ENCODE data around the gene SUPT16H.

The SUPT16H gene

DNA sequence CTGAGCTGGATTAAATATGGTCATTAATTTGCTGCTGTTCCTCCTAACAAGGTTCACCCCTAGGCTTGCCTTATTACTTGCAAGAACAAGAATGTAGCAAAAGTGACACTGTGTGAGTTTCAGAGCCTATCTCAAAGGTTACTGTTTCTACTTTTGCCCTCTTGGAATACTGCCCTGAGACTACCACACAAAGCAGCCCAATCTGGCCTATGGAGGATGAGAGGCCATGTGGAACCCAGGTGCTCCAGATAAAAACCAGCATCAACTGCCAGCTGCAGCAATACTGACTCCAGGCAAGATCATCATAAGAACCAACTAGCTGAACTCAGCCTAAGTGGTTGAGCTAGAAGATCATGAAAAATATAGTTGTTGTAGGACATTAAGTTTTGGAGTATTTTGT lies 22.4 kb upstream of the SUPT16H start:
- Histone ChIP-seq H3K4me1 (ENCODE audit: low read depth, poor library complexity, severe bottlenecking) (no peaks in the 10 kb centered on the region), H2AFZ (ENCODE audit: low read depth) (no peak overlapping the region), H3K27ac (no peak overlapping the region), H4K20me1 (ENCODE audit: insufficient read depth) (no peaks in the 10 kb centered on the region), H3K36me3 (ENCODE audit: insufficient read depth) (peaks cover 15% of the 10 kb centered on the region; the same call in 1 of the 2 replicates), H3K79me2 (ENCODE audit: insufficient read depth, low read depth) (no peaks in the 10 kb centered on the region), H3K4me2 (no peak overlapping the region), H3K9ac (no peak overlapping the region), H3K4me3 (IDR thresholded peaks at IDR 0.05; ENCODE audit: insufficient read depth, low read depth, low read length) (no peak overlapping the region), H3K27me3 (ENCODE audit: insufficient read depth, low read depth) (no peaks in the 10 kb centered on the region)
- TF ChIP-seq, protein P1, sequence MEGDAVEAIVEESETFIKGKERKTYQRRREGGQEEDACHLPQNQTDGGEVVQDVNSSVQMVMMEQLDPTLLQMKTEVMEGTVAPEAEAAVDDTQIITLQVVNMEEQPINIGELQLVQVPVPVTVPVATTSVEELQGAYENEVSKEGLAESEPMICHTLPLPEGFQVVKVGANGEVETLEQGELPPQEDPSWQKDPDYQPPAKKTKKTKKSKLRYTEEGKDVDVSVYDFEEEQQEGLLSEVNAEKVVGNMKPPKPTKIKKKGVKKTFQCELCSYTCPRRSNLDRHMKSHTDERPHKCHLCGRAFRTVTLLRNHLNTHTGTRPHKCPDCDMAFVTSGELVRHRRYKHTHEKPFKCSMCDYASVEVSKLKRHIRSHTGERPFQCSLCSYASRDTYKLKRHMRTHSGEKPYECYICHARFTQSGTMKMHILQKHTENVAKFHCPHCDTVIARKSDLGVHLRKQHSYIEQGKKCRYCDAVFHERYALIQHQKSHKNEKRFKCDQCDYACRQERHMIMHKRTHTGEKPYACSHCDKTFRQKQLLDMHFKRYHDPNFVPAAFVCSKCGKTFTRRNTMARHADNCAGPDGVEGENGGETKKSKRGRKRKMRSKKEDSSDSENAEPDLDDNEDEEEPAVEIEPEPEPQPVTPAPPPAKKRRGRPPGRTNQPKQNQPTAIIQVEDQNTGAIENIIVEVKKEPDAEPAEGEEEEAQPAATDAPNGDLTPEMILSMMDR (conservative IDR thresholded peaks at IDR 0.05; ENCODE audit: low read depth, low read length): no peak

GRCh38 chr14:21405097-21405496 lies 21.3 kb upstream of the SUPT16H start:
- Histone ChIP-seq H3K4me2 (no peak overlapping the region), H2AFZ (ENCODE audit: low read depth) (no peak overlapping the region), H3K79me2 (ENCODE audit: insufficient read depth, low read depth) (no peaks in the 10 kb centered on the region), H3K9ac (no peak overlapping the region), H3K4me1 (ENCODE audit: low read depth, poor library complexity, severe bottlenecking) (no peaks in the 10 kb centered on the region), H3K27ac (no peak overlapping the region), H3K36me3 (ENCODE audit: insufficient read depth) (peaks cover 13% of the 10 kb centered on the region; the same call in 1 of the 2 replicates), H3K4me3 (IDR thresholded peaks at IDR 0.05; ENCODE audit: insufficient read depth, low read depth, low read length) (no peak overlapping the region), H4K20me1 (ENCODE audit: insufficient read depth) (no peaks in the 10 kb centered on the region), H3K27me3 (ENCODE audit: insufficient read depth, low read depth) (no peaks in the 10 kb centered on the region)
- TF ChIP-seq, protein P1 (conservative IDR thresholded peaks at IDR 0.05; ENCODE audit: low read depth, low read length): no peak

- no peak overlapping the region for H3K4me3 ChIP-seq (IDR thresholded peaks at IDR 0.05; ENCODE audit: insufficient read depth, low read depth, low read length)
- no peaks in the 10 kb centered on the region for H3K36me3 ChIP-seq (ENCODE audit: insufficient read depth)
- H4K20me1 ChIP-seq (ENCODE audit: insufficient read depth): no peaks in the 10 kb centered on the region
- H3K79me2 ChIP-seq (ENCODE audit: insufficient read depth, low read depth): no peaks in the 10 kb centered on the region
- H3K9ac ChIP-seq: no peak overlapping the region
- no peak overlapping the region for H3K4me2 ChIP-seq
- TF ChIP-seq, protein P1 (conservative IDR thresholded peaks at IDR 0.05; ENCODE audit: low read depth, low read length): no peak
- no peak overlapping the region for H2AFZ ChIP-seq (ENCODE audit: low read depth)
- no peaks in the 10 kb centered on the region for H3K4me1 ChIP-seq (ENCODE audit: low read depth, poor library complexity, severe bottlenecking)
- no peaks in the 10 kb centered on the region for H3K27me3 ChIP-seq (ENCODE audit: insufficient read depth, low read depth)
- no peak overlapping the region for H3K27ac ChIP-seq
These were observed 15.6 kb upstream of the SUPT16H start for GRCh38 chr14:21399311-21399870.

DNA sequence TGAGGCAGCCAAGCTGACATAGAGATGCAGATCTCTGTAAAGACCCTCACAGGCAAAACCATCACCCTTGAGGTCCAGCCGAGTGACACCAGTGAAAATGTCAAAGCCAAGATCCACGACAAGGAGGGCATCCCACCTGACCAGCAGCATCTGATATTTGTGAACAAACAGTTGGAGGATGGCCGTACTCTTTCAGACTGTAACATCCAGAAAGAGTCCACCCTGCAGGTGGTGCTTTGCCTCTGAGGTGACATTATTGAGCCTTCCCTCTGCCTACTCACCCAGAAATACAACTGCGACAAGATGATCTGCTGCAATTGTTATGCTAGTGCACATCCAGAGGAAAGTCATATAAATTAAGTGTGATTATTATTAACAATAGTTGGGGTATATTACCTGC lies 15.1 kb upstream of the SUPT16H start:
- Histone ChIP-seq H3K27me3 (ENCODE audit: insufficient read depth, low read depth) (no peaks in the 10 kb centered on the region), H3K4me2 (no peak overlapping the region), H2AFZ (ENCODE audit: low read depth) (no peak overlapping the region), H4K20me1 (ENCODE audit: insufficient read depth) (no peaks in the 10 kb centered on the region), H3K4me1 (ENCODE audit: low read depth, poor library complexity, severe bottlenecking) (no peaks in the 10 kb centered on the region), H3K79me2 (ENCODE audit: insufficient read depth, low read depth) (no peaks in the 10 kb centered on the region), H3K9ac (no peak overlapping the region), H3K27ac (no peak overlapping the region), H3K36me3 (ENCODE audit: insufficient read depth) (no peaks in the 10 kb centered on the region), H3K4me3 (IDR thresholded peaks at IDR 0.05; ENCODE audit: insufficient read depth, low read depth, low read length) (no peak overlapping the region)
- TF ChIP-seq, protein P1 (conservative IDR thresholded peaks at IDR 0.05; ENCODE audit: low read depth, low read length): no peak
